BLaER1 (cell line): ENCODE results near the gene SHPK.

Experiments
- H3K27ac ChIP-seq: shearing (Covaris generic); formaldehyde crosslinking; 2 replicates; pipeline ENCODE4 v1.8.1; 2022
- H3K27me3 ChIP-seq: shearing (Covaris generic); formaldehyde crosslinking; 2 replicates; pipeline ENCODE4 v1.8.1; 2022
- H3K36me3 ChIP-seq: shearing (Covaris generic); formaldehyde crosslinking; 2 replicates; pipeline ENCODE4 v1.8.1; 2022
- H3K4me1 ChIP-seq: shearing (Covaris generic); formaldehyde crosslinking; 2 replicates; pipeline ENCODE4 v1.8.1; 2022
- H3K4me2 ChIP-seq: shearing (Covaris generic); formaldehyde crosslinking; 2 replicates; pipeline ENCODE4 v1.8.1; 2022
- H3K4me3 ChIP-seq: shearing (Covaris generic); formaldehyde crosslinking; 2 replicates; pipeline ENCODE4 v1.8.1; 2022
- H3K9ac ChIP-seq: shearing (Covaris generic); formaldehyde crosslinking; 2 replicates; pipeline ENCODE4 v1.8.1; 2022
- H3K9me3 ChIP-seq: shearing (Covaris generic); formaldehyde crosslinking; 2 replicates; pipeline ENCODE4 v1.8.1; 2022
- H4K20me1 ChIP-seq: shearing (Covaris generic); formaldehyde crosslinking; 2 replicates; pipeline ENCODE4 v1.8.1; 2022
- Cebpa-rat ChIP-seq: shearing (Covaris generic); IDR thresholded peaks from 2 replicates; pipeline ENCODE4 v1.8.1; 2022

The SHPK gene

DNA sequence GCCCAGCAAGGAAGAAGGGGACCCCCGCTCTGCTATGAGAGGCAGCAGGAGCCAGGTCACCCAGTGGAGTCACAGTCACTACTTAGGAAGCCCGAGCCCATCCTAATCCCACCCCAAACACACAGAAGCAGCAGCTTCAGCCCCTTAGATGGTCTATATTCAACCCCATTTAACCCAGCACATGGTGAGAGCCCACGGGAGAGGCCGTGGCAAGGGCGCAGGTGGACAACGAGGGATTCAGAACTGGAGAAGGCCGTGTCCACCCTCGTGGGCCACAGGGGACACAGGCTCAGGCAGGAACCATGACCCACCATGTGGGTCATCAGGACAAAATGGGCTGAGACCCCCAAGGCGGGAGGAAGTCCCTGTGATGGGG is 76.8 kb downstream of the SHPK start:
- Histone ChIP-seq H3K9me3 (no peaks in the 10 kb centered on the region), H3K27ac (peak overlapping the region; percentile 63), H3K4me3 (no peak overlapping the region)

DNA sequence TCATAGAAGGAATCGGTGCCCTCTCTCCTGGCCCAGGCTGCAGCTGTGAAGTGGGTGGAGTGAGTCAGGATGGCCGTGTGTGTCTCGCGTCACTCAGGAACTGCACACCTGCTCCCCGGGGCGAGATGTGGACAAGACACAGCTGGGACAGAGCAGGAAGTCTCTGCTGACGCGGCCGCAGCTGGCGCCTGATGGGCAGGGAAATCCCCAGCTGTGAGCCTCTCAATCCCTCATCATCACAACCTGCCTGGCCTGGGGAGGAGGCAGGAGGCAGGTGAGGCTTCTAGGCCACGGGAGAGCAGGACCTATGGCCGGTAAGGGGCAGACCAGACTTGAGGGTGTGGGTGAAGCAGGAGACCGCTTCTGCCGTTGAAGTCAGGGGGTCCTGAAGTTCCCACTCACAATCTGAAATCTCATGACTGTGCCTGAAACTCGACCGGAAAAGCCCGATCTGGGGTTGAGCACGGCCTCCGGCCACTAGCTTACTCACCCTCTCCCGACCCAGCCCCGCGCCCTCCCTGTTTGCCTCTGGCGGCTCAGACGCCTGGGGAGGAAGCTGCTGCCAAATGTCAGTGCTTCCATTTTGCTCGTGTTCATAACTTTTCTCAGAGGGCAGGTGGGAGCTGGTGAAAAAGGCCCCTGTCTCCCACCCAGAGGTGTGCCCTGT is 77.3 kb downstream of the SHPK start:
- H3K4me2 ChIP-seq = peak overlapping the region; percentile 53
- H4K20me1 ChIP-seq = no peaks in the 10 kb centered on the region
- no peaks in the 10 kb centered on the region for H3K36me3 ChIP-seq
- H3K27ac ChIP-seq = peak overlapping the region; percentile 63
- no peaks in the 10 kb centered on the region for H3K27me3 ChIP-seq
- H3K9me3 ChIP-seq = no peaks in the 10 kb centered on the region
- no peak for TF ChIP-seq Cebpa-rat
- H3K4me1 ChIP-seq = peaks cover 35% of the 10 kb centered on the region
- no peak overlapping the region for H3K9ac ChIP-seq
- H3K4me3 ChIP-seq = no peak overlapping the region

More for the DNA sequence above, 76.8 kb downstream of the SHPK start:
- H4K20me1 ChIP-seq = no peaks in the 10 kb centered on the region
- no peaks in the 10 kb centered on the region for H3K36me3 ChIP-seq
- no peak for TF ChIP-seq Cebpa-rat
- peaks cover 35% of the 10 kb centered on the region for H3K4me1 ChIP-seq
- no peaks in the 10 kb centered on the region for H3K27me3 ChIP-seq
- no peak overlapping the region for H3K9ac ChIP-seq
- peak overlapping the region; percentile 53 for H3K4me2 ChIP-seq
